Glutamatergic neuron (in vitro differentiated cells): ENCODE data around the gene GM2A. TPM values are rescaled to one million over a fixed set of nuclear protein-coding genes. Genes with fewer than 3 reads are reported as not detected.
"Not testable (repeated sequence)": the region's sequence is repeated elsewhere in the genome, so short reads cannot be mapped to it uniquely, and the experiment has no call there.

Experiments
- DNase-seq: peaks from one replicate; pipeline ENCODE4 v3.0.0; 2022
- H3K27ac Mint-ChIP-seq: one replicate; pipeline ENCODE4 v1.8.0; 2020; ENCODE audit warnings: mild to moderate bottlenecking, mixed read lengths, inconsistent platforms; ENCODE audit not compliant: unreplicated experiment
- H3K27me3 Mint-ChIP-seq: one replicate; pipeline ENCODE4 v1.8.0; 2020; ENCODE audit warnings: mild to moderate bottlenecking, moderate library complexity, mixed read lengths, inconsistent platforms; ENCODE audit not compliant: unreplicated experiment
- H3K36me3 Mint-ChIP-seq: one replicate; pipeline ENCODE4 v1.8.0; 2020; ENCODE audit warnings: mild to moderate bottlenecking, mixed read lengths, inconsistent platforms; ENCODE audit not compliant: unreplicated experiment
- H3K4me1 Mint-ChIP-seq: one replicate; pipeline ENCODE4 v1.8.0; 2020; ENCODE audit warnings: mild to moderate bottlenecking, low read depth, mixed read lengths, inconsistent platforms; ENCODE audit not compliant: unreplicated experiment
- H3K4me3 Mint-ChIP-seq: one replicate; pipeline ENCODE4 v1.8.0; 2020; ENCODE audit warnings: mild to moderate bottlenecking, mixed read lengths, inconsistent platforms; ENCODE audit not compliant: unreplicated experiment
- H3K9me3 Mint-ChIP-seq: one replicate; pipeline ENCODE4 v1.8.0; 2020; ENCODE audit warnings: mild to moderate bottlenecking, moderate library complexity, mixed read lengths, inconsistent platforms; ENCODE audit not compliant: unreplicated experiment
- total RNA-seq: library from RNA; stranded (reverse); fragmentation: NEBNext Ultra II Directional; extraction: Animal tissue kit (Norgen Biotek cat#: 25700); gene quantifications from one replicate; pipeline ENCODE4 v1.2.1, GENCODE V29; 2021; ENCODE audit not compliant: unreplicated experiment
- TF ChIP-seq, protein P1 (sequence below): fragments of 200-600 bp; sonication (generic); IDR thresholded peaks from one replicate; pipeline ENCODE4 v1.5.0; 2021; ENCODE audit not compliant: partially characterized antibody, unreplicated experiment

The GM2A gene
- total RNA-seq, 1 donor from 2014 or later = 13.7 TPM

DNA sequence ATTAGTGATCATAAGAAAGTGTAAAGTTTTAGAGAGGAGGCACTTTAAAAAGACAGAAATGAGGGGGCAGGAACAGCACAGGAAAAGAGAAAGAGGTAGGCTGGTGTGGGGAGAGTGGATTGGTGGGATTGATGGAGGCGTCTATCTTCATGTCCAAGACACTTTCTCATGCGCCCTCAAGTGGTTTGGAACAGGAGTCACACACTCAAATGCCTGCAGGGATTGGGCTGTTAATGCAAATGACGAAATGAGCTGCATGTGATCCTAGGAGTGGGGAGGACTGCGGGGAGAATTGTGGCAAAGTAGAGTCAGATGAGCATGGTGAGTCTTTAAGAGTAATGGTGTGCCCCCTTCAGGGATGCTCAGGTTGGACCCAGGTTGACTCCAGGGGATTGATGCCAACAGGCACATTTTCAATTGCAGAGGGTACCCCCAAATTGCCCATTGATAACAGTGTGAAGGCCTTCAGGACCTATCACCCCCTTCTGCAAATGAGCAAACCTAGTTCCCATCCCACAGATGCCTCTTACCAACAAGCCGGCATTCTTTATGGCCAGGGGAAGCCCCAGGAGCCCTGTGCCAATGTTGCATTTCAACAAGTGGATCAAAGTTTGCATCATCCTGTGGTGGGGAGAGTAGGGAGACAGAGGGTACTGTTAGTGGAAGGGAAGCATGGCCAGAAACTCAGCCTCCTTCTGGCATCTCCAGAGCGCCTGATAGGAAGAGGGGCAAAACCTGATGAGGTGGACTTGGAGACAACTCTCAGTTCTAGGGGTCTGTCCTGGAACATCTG is 45.3 kb downstream of the GM2A start:
- peak; percentile 36 for DNase-seq
- H3K9me3 Mint-ChIP-seq = no peaks in the 10 kb centered on the region
- H3K36me3 Mint-ChIP-seq = no peaks in the 10 kb centered on the region
- no peaks in the 10 kb centered on the region for H3K4me1 Mint-ChIP-seq
- TF ChIP-seq, protein P1, sequence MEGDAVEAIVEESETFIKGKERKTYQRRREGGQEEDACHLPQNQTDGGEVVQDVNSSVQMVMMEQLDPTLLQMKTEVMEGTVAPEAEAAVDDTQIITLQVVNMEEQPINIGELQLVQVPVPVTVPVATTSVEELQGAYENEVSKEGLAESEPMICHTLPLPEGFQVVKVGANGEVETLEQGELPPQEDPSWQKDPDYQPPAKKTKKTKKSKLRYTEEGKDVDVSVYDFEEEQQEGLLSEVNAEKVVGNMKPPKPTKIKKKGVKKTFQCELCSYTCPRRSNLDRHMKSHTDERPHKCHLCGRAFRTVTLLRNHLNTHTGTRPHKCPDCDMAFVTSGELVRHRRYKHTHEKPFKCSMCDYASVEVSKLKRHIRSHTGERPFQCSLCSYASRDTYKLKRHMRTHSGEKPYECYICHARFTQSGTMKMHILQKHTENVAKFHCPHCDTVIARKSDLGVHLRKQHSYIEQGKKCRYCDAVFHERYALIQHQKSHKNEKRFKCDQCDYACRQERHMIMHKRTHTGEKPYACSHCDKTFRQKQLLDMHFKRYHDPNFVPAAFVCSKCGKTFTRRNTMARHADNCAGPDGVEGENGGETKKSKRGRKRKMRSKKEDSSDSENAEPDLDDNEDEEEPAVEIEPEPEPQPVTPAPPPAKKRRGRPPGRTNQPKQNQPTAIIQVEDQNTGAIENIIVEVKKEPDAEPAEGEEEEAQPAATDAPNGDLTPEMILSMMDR = peak; percentile 44
- H3K27ac Mint-ChIP-seq = no peak overlapping the region
- H3K4me3 Mint-ChIP-seq = no peak overlapping the region
- peaks cover 7% of the 10 kb centered on the region for H3K27me3 Mint-ChIP-seq

DNA sequence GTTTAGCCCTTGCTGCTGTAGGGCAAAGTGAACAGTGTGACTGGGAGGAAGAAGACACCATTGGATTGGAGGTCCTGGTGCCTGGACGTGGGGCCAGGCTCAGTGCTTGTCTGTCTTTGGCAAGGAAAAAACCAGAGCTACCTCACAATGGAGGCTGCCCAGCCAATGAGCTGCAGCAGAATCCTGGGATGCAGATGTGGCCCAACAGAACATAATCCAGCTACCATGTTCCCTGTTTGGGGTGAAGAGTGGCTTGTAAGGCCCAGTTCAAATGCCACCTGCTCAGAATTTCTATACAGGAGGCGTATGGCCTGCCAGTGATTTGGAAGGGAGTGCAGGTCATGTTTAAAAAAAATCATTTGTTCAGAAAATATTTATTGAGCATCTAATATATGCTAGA is 50.7 kb downstream of the GM2A start, which contains the start of gene SLC36A3:
Gene SLC36A3 (minus strand): TSS at position 101 of the 400 bp plus-strand sequence. CDS start 412 bp downstream, outside the sequence.
- Mint-ChIP-seq H3K4me3 (no peak within 1 kb of the TSS), H3K27ac (no peak within 1 kb of the TSS)

DNA sequence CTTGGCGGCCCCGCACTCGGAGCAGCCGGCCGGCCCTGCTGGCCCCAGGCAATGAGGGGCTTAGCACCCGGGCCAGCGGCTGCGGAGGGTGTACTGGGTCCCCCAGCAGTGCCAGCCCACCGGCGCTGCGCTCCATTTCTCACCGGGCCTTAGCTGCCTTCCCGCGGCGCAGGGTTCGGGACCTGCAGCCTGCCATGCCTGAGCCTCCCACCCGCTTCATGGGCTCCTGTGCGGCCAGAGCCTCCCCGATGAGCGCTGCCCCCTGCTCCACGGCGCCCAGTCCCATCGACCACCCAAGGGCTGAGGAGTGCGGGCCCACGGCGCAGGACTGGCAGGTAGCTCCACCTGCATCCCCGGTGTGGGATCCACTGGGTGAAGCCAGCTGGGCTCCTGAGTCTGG is 56.3 kb downstream of the GM2A start:
- H3K36me3 Mint-ChIP-seq = peaks cover 16% of the 10 kb centered on the region
- H3K27ac Mint-ChIP-seq, H3K27me3 Mint-ChIP-seq, H3K4me3 Mint-ChIP-seq, DNase-seq, H3K9me3 Mint-ChIP-seq, H3K4me1 Mint-ChIP-seq: not testable (repeated sequence)

More for the DNA sequence above, 50.7 kb downstream of the GM2A start, which contains the start of gene SLC36A3:
- DNase-seq = no peak
- Mint-ChIP-seq H3K9me3 (no peaks in the 10 kb centered on the region), H3K36me3 (peaks cover 6% of the 10 kb centered on the region), H3K27me3 (peaks cover 4% of the 10 kb centered on the region), H3K4me1 (no peaks in the 10 kb centered on the region)
- TF ChIP-seq, protein P1 = no peak

DNA sequence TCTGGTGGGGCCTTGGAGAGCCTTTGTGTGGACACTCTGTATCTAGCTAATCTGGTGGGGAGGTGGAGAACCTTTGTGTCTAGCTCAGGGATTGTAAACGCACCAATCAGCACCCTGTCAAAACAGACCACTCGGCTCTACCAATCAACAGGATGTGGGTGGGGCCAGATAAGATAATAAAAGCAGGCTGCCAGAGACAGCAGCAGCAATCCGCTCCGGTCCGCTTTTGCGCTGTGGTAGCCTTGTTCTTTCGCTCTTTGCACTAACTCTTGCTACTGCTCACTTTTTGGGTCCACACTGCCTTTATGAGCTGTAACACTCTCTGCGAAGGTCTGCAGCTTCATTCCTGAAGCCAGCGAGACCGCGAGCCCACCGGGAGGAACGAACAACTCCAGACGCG is 56.8 kb downstream of the GM2A start:
- not testable (repeated sequence) for H3K4me3 Mint-ChIP-seq, H3K27ac Mint-ChIP-seq, H3K27me3 Mint-ChIP-seq, H3K9me3 Mint-ChIP-seq, DNase-seq, H3K4me1 Mint-ChIP-seq
- H3K36me3 Mint-ChIP-seq = peaks cover 16% of the 10 kb centered on the region

DNA sequence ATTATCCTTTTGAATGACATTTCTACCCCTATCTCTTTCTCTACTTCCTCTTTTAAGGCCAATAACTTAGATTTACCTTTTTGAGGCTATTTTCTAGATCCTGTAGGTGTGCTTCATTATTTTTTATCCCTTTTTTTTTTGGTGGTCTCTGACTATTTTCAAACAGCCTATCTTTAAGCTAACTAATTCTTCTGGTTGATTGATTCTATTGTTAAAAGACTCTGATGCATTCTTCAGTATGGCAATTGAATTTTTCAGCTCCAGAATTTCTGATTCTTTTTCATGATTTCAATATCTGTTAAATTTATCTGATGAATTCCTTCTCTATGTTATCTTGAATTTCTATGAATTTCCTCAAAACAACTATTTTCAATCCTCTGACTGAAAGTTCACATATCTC is 57.9 kb downstream of the GM2A start:
- H3K27me3 Mint-ChIP-seq = peaks cover 4% of the 10 kb centered on the region
- H3K4me3 Mint-ChIP-seq = no peak overlapping the region
- DNase-seq = no peak
- H3K36me3 Mint-ChIP-seq = peaks cover 16% of the 10 kb centered on the region
- H3K9me3 Mint-ChIP-seq = peaks cover 5% of the 10 kb centered on the region
- no peaks in the 10 kb centered on the region for H3K4me1 Mint-ChIP-seq
- TF ChIP-seq, protein P1 = no peak
- H3K27ac Mint-ChIP-seq = no peak overlapping the region

DNA sequence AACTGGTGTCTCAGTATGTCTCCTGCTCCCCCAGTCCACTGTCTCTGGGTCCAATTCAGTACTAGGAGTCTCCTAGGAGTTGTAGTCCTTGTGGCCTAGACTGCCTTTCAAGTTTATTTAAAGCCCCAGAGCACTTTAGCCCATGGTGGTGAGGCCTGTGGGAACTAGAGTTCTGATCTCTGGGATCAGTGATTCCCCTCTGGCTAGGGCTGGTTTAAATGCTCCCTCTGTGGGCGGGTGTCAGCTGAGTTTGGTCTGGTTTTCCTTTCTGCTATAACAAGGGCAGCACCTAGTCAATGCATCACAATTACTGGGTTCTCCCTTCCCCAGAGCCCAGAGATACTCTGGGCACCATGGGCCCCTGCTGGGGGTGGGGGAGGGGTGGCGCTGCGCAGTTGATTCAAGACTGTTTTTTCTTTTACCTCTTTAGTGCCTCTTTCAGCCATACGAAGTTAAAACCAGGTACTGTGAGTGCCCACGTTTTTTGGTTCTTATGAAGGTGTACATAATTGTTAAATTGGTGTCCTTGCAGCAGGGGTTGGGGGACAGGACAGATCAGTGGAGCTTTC is 59.9 kb downstream of the GM2A start:
- Mint-ChIP-seq H3K36me3 (peaks cover 16% of the 10 kb centered on the region), H3K9me3 (peaks cover 5% of the 10 kb centered on the region), H3K27me3 (peaks cover 4% of the 10 kb centered on the region), H3K4me3 (no peak overlapping the region), H3K4me1 (no peaks in the 10 kb centered on the region), H3K27ac (no peak overlapping the region)
- TF ChIP-seq, protein P1 = no peak
- no peak for DNase-seq
